WTC11 (cell line): ENCODE data around the gene ACP4. TPM values are rescaled to one million over a fixed set of nuclear protein-coding genes. Genes with fewer than 3 reads are reported as not detected.

Experiments
- ATAC-seq: fragments of 200-7000 bp; cut with Tn5 transposase; 2 replicates; pipeline ENCODE4 v1.10.0; 2021; ENCODE audit warnings: mild to moderate bottlenecking, moderate library complexity
- CTCF ChIA-PET: fragments of 300-600 bp; sonication (Branson Sonifier 250); formaldehyde crosslinking; loops from one replicate; lab custom pipeline; 2021; ENCODE audit warnings: antibody characterized with exemption; lab: Charles Lee
- POLR2A ChIA-PET: fragments of 350-600 bp; sonication (Branson Sonifier 250); formaldehyde crosslinking; loops from one replicate; lab custom pipeline; 2021; ENCODE audit warnings: antibody characterized with exemption; lab: Charles Lee
- DNase-seq: peaks from one replicate; pipeline ENCODE4 v3.0.0; 2021; ENCODE audit warnings: low spot score
- H3K27ac Mint-ChIP-seq: 2 replicates; pipeline ENCODE4 v1.8.0; 2021; ENCODE audit warnings: mixed read lengths
- H3K27me3 Mint-ChIP-seq: 2 replicates; pipeline ENCODE4 v1.8.0; 2021; ENCODE audit warnings: low read depth, mild to moderate bottlenecking, moderate library complexity, mixed read lengths
- H3K36me3 Mint-ChIP-seq: 2 replicates; pipeline ENCODE4 v1.8.0; 2021; ENCODE audit warnings: mixed read lengths
- H3K4me1 Mint-ChIP-seq: 2 replicates; pipeline ENCODE4 v1.8.0; 2022; ENCODE audit warnings: mixed read lengths
- H3K4me3 Mint-ChIP-seq: 2 replicates; pipeline ENCODE4 v1.8.0; 2021; ENCODE audit warnings: mild to moderate bottlenecking, moderate library complexity, mixed read lengths
- H3K9me3 Mint-ChIP-seq: 2 replicates; pipeline ENCODE4 v1.8.0; 2021; ENCODE audit warnings: mixed read lengths
- ATF1 ChIP-seq: sonication (generic); formaldehyde crosslinking; IDR thresholded peaks from 2 replicates; pipeline ENCODE4 v1.8.1; 2023; ENCODE audit warnings: mild to moderate bottlenecking, moderate library complexity, missing genetic modification reagents
- ATF3 ChIP-seq: sonication (generic); formaldehyde crosslinking; conservative IDR thresholded peaks from 2 replicates; pipeline ENCODE4 v1.8.1; 2022; ENCODE audit warnings: mild to moderate bottlenecking, missing genetic modification reagents
- ATF6 ChIP-seq: sonication (generic); formaldehyde crosslinking; IDR thresholded peaks from 2 replicates; pipeline ENCODE4 v1.8.1; 2023; ENCODE audit warnings: mild to moderate bottlenecking, missing genetic modification reagents
- CBFB ChIP-seq: sonication (generic); formaldehyde crosslinking; IDR thresholded peaks from 2 replicates; pipeline ENCODE4 v1.8.1; 2022; ENCODE audit warnings: mild to moderate bottlenecking, low read depth, missing genetic modification reagents
- CDX4 ChIP-seq: fragments of 250-450 bp; sonication (Bioruptor Pico); IDR thresholded peaks from 2 replicates; pipeline ENCODE4 v1.9.0; 2021; ENCODE audit warnings: moderate library complexity, mild to moderate bottlenecking, inconsistent platforms, borderline replicate concordance
- ELF4 ChIP-seq: sonication (generic); formaldehyde crosslinking; IDR thresholded peaks from 2 replicates; pipeline ENCODE4 v1.8.1; 2022; ENCODE audit warnings: low read depth, mild to moderate bottlenecking, moderate library complexity, missing genetic modification reagents
- ESRRA ChIP-seq: sonication (generic); formaldehyde crosslinking; IDR thresholded peaks from 2 replicates; pipeline ENCODE4 v1.8.1; 2022; ENCODE audit warnings: mild to moderate bottlenecking, missing genetic modification reagents, borderline replicate concordance
- FOXK1 ChIP-seq: sonication (generic); formaldehyde crosslinking; IDR thresholded peaks from 2 replicates; pipeline ENCODE4 v1.8.0; 2022; ENCODE audit warnings: mild to moderate bottlenecking, moderate library complexity, missing genetic modification reagents
- GTF2I ChIP-seq: fragments of 250-450 bp; sonication (Bioruptor Pico); conservative IDR thresholded peaks from 2 replicates; pipeline ENCODE4 v1.4.0; 2021; ENCODE audit warnings: mild to moderate bottlenecking
- HMGA2 ChIP-seq: fragments of 250-450 bp; sonication (Bioruptor Pico); IDR thresholded peaks from 2 replicates; pipeline ENCODE4 v1.4.0; 2021; ENCODE audit warnings: mild to moderate bottlenecking, moderate library complexity
- IRF1 ChIP-seq: sonication (generic); formaldehyde crosslinking; IDR thresholded peaks from 2 replicates; pipeline ENCODE4 v1.8.0; 2023; ENCODE audit warnings: missing genetic modification reagents
- KAT7 ChIP-seq: sonication (generic); formaldehyde crosslinking; IDR thresholded peaks from 2 replicates; pipeline ENCODE4 v1.8.1; 2023; ENCODE audit warnings: missing genetic modification reagents, mild to moderate bottlenecking, borderline replicate concordance
- MLX ChIP-seq: sonication (generic); formaldehyde crosslinking; IDR thresholded peaks from 2 replicates; pipeline ENCODE4 v1.8.1; 2023; ENCODE audit warnings: mild to moderate bottlenecking, missing genetic modification reagents, moderate library complexity
- MYBL2 ChIP-seq: sonication (generic); formaldehyde crosslinking; IDR thresholded peaks from 2 replicates; pipeline ENCODE4 v1.8.1; 2023; ENCODE audit warnings: mild to moderate bottlenecking, moderate library complexity, missing genetic modification reagents
- NFATC4 ChIP-seq: fragments of 250-450 bp; sonication (Bioruptor Pico); IDR thresholded peaks from 2 replicates; pipeline ENCODE4 v1.9.0; 2021; ENCODE audit warnings: mild to moderate bottlenecking
- NFE2L1 ChIP-seq: sonication (generic); formaldehyde crosslinking; IDR thresholded peaks from 2 replicates; pipeline ENCODE4 v1.8.1; 2023; ENCODE audit warnings: missing genetic modification reagents
- RORB ChIP-seq: fragments of 250-450 bp; sonication (Bioruptor Pico); IDR thresholded peaks from 2 replicates; pipeline ENCODE4 v1.9.0; 2021; ENCODE audit warnings: mild to moderate bottlenecking
- SMAD4 ChIP-seq: sonication (generic); formaldehyde crosslinking; IDR thresholded peaks from 2 replicates; pipeline ENCODE4 v1.8.0; 2022; ENCODE audit warnings: mild to moderate bottlenecking, missing genetic modification reagents
- TEAD1 ChIP-seq: sonication (generic); formaldehyde crosslinking; IDR thresholded peaks from 2 replicates; pipeline ENCODE4 v1.8.0; 2022; ENCODE audit warnings: mild to moderate bottlenecking, missing genetic modification reagents
- USF1 ChIP-seq: sonication (generic); formaldehyde crosslinking; IDR thresholded peaks from 2 replicates; pipeline ENCODE4 v1.8.0; 2022; ENCODE audit warnings: mild to moderate bottlenecking, missing genetic modification reagents
- USF2 ChIP-seq: sonication (generic); formaldehyde crosslinking; IDR thresholded peaks from 2 replicates; pipeline ENCODE4 v1.8.1; 2023; ENCODE audit warnings: mild to moderate bottlenecking, missing genetic modification reagents, moderate library complexity
- ZNF121 ChIP-seq: sonication (generic); formaldehyde crosslinking; IDR thresholded peaks from 2 replicates; pipeline ENCODE4 v1.8.0; 2023; ENCODE audit warnings: missing genetic modification reagents
- ZNF396 ChIP-seq: fragments of 250-450 bp; sonication (Bioruptor Pico); IDR thresholded peaks from 2 replicates; pipeline ENCODE4 v1.8.0; 2021; ENCODE audit warnings: mild to moderate bottlenecking, moderate library complexity, borderline replicate concordance
- ZNF423 ChIP-seq: fragments of 250-450 bp; sonication (Bioruptor Pico); IDR thresholded peaks from 2 replicates; pipeline ENCODE4 v2.1.2; 2022; ENCODE audit warnings: mild to moderate bottlenecking, moderate library complexity
- total RNA-seq: library from RNA; stranded (reverse); gene quantifications from 3 replicates; pipeline ENCODE4 v1.2.3, GENCODE V29; 2021

ACP4 gene
- total RNA-seq, 1 experiment from 2014 or later: not detected

- no peak for ATAC-seq
- no peak for TF ChIP-seq FOXK1 (CRISPR knock-in tag)
- no peak for TF ChIP-seq MLX (CRISPR knock-in tag)
- no peak for TF ChIP-seq NFE2L1
- no peak for TF ChIP-seq ZNF423 (CRISPR knock-in tag)
- no peak for TF ChIP-seq ATF6 (CRISPR knock-in tag)
- no peak for TF ChIP-seq ELF4 (CRISPR knock-in tag)
- TF ChIP-seq SMAD4: no peak
- TF ChIP-seq ATF1: no peak
- TF ChIP-seq USF1 (CRISPR knock-in tag): no peak
- TF ChIP-seq NFATC4 (CRISPR knock-in tag): no peak
- no peak for TF ChIP-seq TEAD1
- no peak for TF ChIP-seq RORB (CRISPR knock-in tag)
- TF ChIP-seq ZNF396: no peak
- TF ChIP-seq MYBL2 (CRISPR knock-in tag): no peak
- no peak for TF ChIP-seq KAT7 (CRISPR knock-in tag)
- no peak for TF ChIP-seq ATF3
- TF ChIP-seq HMGA2 (CRISPR knock-in tag): no peak
- TF ChIP-seq CBFB (CRISPR knock-in tag): no peak
- TF ChIP-seq CDX4: no peak
- no peak overlapping the region for H3K27ac Mint-ChIP-seq
- H3K4me1 Mint-ChIP-seq: peaks cover 33% of the 10 kb centered on the region
- ChIA-PET POLR2A (interaction anchor here (0.8 kb wide), 1 partner anchor 541 kb away, joined by 3 read pairs; no protein-coding TSS in a partner anchor), CTCF (interaction anchor here (0.6 to 1.1 kb wide), 3 partner anchors 74 to 619 kb away, joined by 3 to 5 read pairs (median 4); partner anchors contain the start of gene SIGLEC10)
- H3K36me3 Mint-ChIP-seq: peaks cover 56% of the 10 kb centered on the region
- H3K4me3 Mint-ChIP-seq: no peak overlapping the region
- H3K9me3 Mint-ChIP-seq: no peaks in the 10 kb centered on the region
- no peaks in the 10 kb centered on the region for H3K27me3 Mint-ChIP-seq
- no peak for DNase-seq
Observed at GRCh38 chr19:50798659-50799546, 8.7 kb downstream of the ACP4 start.

- DNase-seq (no peak), ATAC-seq (no peak)
- Mint-ChIP-seq H3K27ac (no peak overlapping the region), H3K9me3 (no peaks in the 10 kb centered on the region), H3K4me1 (peaks cover 29% of the 10 kb centered on the region), H3K27me3 (no peaks in the 10 kb centered on the region), H3K36me3 (peaks cover 60% of the 10 kb centered on the region), H3K4me3 (no peak overlapping the region)
- ChIA-PET POLR2A (no interaction called here), CTCF (interaction anchor here (0.7 kb wide), 1 partner anchor 75 kb away, joined by 3 read pairs; no protein-coding TSS in a partner anchor)
- TF ChIP-seq GTF2I (no peak), IRF1 (CRISPR knock-in tag) (no peak), USF2 (CRISPR knock-in tag) (no peak), ESRRA (no peak), ZNF121 (CRISPR knock-in tag) (no peak), TEAD1 (no peak)
Observed at GRCh38 chr19:50799547-50799851, 9.3 kb downstream of the ACP4 start.
